ENCODE data around the gene SPATS2.

SPATS2 gene

GRCh38 chr12:49358483-49359141 is 8.7 kb upstream of the SPATS2 start:
- TF ChIP-seq ZFX (IDR thresholded peaks at IDR 0.05; ENCODE audit: borderline replicate concordance) = no peak
- TF ChIP-seq, protein P1, sequence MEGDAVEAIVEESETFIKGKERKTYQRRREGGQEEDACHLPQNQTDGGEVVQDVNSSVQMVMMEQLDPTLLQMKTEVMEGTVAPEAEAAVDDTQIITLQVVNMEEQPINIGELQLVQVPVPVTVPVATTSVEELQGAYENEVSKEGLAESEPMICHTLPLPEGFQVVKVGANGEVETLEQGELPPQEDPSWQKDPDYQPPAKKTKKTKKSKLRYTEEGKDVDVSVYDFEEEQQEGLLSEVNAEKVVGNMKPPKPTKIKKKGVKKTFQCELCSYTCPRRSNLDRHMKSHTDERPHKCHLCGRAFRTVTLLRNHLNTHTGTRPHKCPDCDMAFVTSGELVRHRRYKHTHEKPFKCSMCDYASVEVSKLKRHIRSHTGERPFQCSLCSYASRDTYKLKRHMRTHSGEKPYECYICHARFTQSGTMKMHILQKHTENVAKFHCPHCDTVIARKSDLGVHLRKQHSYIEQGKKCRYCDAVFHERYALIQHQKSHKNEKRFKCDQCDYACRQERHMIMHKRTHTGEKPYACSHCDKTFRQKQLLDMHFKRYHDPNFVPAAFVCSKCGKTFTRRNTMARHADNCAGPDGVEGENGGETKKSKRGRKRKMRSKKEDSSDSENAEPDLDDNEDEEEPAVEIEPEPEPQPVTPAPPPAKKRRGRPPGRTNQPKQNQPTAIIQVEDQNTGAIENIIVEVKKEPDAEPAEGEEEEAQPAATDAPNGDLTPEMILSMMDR (IDR thresholded peaks at IDR 0.05) = peak; percentile 97
- no peak overlapping the region for H3K27ac ChIP-seq

- no peak overlapping the region for H3K27ac ChIP-seq
- no peak for TF ChIP-seq ZFX (IDR thresholded peaks at IDR 0.05; ENCODE audit: borderline replicate concordance)
- TF ChIP-seq, protein P1 (IDR thresholded peaks at IDR 0.05) = no peak
Observed at GRCh38 chr12:49359671-49360070, 7.6 kb upstream of the SPATS2 start.

DNA sequence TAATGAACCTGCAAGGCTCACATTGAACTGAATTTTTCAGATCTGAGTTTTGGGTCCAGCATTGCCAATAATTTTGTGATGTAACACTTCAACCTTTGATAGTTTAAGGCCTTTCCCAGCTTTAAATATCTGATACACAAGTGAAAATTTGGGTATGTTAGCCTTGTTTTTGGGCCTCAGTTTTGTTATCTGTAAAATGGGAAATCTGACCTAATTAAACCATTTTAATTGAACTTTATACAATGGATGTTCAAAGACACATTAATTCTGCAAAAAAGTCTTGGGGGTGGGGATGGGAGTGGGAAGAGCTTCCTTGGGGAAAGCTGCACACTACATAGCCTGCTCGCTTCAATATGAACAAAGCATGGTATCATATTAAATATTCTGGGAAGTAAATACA is 5.2 kb upstream of the SPATS2 start:
- no peak for TF ChIP-seq ZFX (IDR thresholded peaks at IDR 0.05; ENCODE audit: borderline replicate concordance)
- TF ChIP-seq, protein P1 (IDR thresholded peaks at IDR 0.05) = no peak
- no peak overlapping the region for H3K27ac ChIP-seq

DNA sequence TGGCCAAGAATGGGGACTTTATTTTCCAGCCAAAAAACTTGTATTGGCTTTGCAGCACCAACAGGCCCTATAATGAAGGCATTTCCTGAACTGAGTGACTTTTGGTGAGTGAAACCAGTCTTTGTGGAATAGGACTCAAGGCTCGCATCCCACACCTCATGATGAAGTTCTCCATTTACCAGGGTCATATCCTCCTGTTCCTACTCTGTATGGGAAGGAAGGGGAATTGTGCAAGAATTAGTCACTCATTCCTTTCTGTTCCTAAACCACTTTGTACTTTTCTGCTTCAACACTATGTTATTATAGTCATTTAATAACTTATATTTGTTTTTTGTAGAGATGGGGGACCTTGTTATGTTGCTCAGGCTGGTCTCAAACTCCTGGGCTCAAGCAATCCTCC is 2.3 kb upstream of the SPATS2 start:
- TF ChIP-seq ZFX (IDR thresholded peaks at IDR 0.05; ENCODE audit: borderline replicate concordance) = no peak
- TF ChIP-seq, protein P1 (IDR thresholded peaks at IDR 0.05) = no peak
- H3K27ac ChIP-seq = no peak overlapping the region

DNA sequence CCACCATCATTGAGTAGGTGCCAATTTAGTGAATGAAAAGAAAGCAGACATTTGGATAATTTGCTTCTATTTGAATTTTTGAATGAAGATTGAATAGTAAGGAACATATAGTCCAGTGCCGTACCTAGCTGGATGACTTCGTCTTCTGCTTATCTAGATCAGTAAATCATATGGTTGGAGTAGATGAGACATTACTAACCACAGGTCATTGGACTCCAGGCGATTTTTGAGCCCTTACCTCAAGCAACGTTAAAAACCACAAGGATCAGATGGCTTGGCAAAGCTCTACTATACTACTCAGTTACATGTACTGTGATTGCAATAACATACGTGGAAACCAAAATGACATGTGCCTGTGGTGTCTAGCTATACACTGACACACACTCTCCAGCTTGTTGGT is 1.7 kb upstream of the SPATS2 start:
- peak overlapping the region; percentile 95 for H3K27ac ChIP-seq

GRCh38 chr12:49366096-49366651 is 1.1 kb upstream of the SPATS2 start:
- no peak for TF ChIP-seq ZFX (IDR thresholded peaks at IDR 0.05; ENCODE audit: borderline replicate concordance)
- TF ChIP-seq, protein P1 (IDR thresholded peaks at IDR 0.05) = no peak
- H3K27ac ChIP-seq = peak overlapping the region; percentile 95

More for the DNA sequence above, 1.7 kb upstream of the SPATS2 start:
- TF ChIP-seq, protein P1 (IDR thresholded peaks at IDR 0.05) = no peak
- TF ChIP-seq ZFX (IDR thresholded peaks at IDR 0.05; ENCODE audit: borderline replicate concordance) = no peak

DNA sequence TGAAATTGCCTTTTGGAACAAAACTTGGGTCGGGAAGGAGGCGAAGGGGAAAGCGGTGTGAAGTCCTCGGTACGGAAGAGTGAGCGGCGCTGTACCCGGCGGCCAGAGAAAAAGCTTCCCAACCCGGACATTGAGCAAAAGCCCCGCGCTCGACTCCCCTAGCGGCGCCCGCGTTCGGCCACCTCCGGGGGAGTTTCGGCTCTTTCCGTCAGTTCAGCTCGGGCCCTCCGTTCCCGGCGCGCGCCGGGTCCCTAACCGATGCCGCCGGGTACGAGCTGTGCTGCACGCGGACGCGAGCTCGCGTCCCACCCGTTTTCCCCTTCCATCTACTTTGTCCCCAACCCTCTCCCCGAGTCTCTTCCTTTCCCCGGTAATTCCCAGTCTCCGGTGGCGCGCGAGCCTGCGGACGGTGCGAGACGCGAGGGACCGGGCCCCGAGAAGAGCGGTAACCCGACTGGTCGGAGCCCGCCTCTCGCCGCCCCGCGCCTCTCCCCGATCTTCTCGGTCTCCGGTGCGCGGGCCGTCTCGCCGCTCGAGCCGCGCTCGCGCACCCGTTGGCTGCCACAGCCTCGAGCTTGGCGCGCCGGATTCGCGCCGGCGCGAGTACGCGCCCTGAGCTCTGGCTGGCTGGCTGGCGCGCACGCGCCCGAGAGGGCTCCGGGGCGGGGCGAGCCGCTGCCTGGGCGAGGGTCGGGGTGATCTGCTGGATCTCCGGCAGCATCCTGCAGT is 446 bp upstream of the SPATS2 start:
- peak overlapping the region; percentile 95 for H3K27ac ChIP-seq
- no peak for TF ChIP-seq ZFX (IDR thresholded peaks at IDR 0.05; ENCODE audit: borderline replicate concordance)
- TF ChIP-seq, protein P1 (IDR thresholded peaks at IDR 0.05) = peak; percentile 58
